NCI-H1930 (cell line): Measurements from ENCODE around the gene HOXC9.
A peak's percentile ranks its signal among the peaks of the same experiment; 100 is the strongest.

ENCODE experiments used
- DNase-seq, 2 experiments: peaks; one replicate each; lab custom pipeline; 2025; lab: John Stamatoyannopoulos, UW

The HOXC9 gene

GRCh38 chr12:54002278-54002914 lies 2.4 kb downstream of the HOXC9 start:
- no peak for DNase-seq

- DNase-seq: no peak
These were observed 3.0 kb downstream of the HOXC9 start for GRCh38 chr12:54002915-54003389.

GRCh38 chr12:54003625-54004024 lies 3.7 kb downstream of the HOXC9 start:
- no peak for DNase-seq

GRCh38 chr12:54004063-54004840 lies 4.3 kb downstream of the HOXC9 start:
- DNase-seq: no peak

GRCh38 chr12:54004841-54005530 lies 5.0 kb downstream of the HOXC9 start:
- DNase-seq: no peak

GRCh38 chr12:54005531-54005852 lies 5.5 kb downstream of the HOXC9 start:
- DNase-seq: no peak

- peak; percentile 44 to 74 for DNase-seq
These were observed 6.0 kb downstream of the HOXC9 start for GRCh38 chr12:54005853-54006558.

GRCh38 chr12:54006559-54007220 lies 6.7 kb downstream of the HOXC9 start:
- DNase-seq: no peak

GRCh38 chr12:54007538-54008259 lies 7.7 kb downstream of the HOXC9 start:
- DNase-seq: no peak

- no peak for DNase-seq
These were observed 8.2 kb downstream of the HOXC9 start for GRCh38 chr12:54008260-54008552.

- DNase-seq: no peak
These were observed 9.5 kb downstream of the HOXC9 start for GRCh38 chr12:54009171-54010052.

- no peak for DNase-seq
These were observed 10.4 kb downstream of the HOXC9 start for GRCh38 chr12:54010053-54010971.

- DNase-seq: no peak
These were observed 11.2 kb downstream of the HOXC9 start for GRCh38 chr12:54010972-54011664.

- DNase-seq: no peak
These were observed 11.9 kb downstream of the HOXC9 start for GRCh38 chr12:54011665-54012532.

- no peak for DNase-seq
These were observed 12.9 kb downstream of the HOXC9 start for GRCh38 chr12:54012631-54013409.

- no peak for DNase-seq
These were observed 14.5 kb downstream of the HOXC9 start for GRCh38 chr12:54014377-54015017.
